Measurements from ENCODE around the gene PRELID2. TPM values are rescaled to one million over a fixed set of nuclear protein-coding genes. Genes with fewer than 3 reads are reported as not detected.
"Not testable (repeated sequence)": the region's sequence is repeated elsewhere in the genome, so short reads cannot be mapped to it uniquely, and the experiment has no call there.

Gene PRELID2
- total RNA-seq, 4 donors from 2014 or later, result 21.8 to 54.5 (median 34.4) TPM

DNA sequence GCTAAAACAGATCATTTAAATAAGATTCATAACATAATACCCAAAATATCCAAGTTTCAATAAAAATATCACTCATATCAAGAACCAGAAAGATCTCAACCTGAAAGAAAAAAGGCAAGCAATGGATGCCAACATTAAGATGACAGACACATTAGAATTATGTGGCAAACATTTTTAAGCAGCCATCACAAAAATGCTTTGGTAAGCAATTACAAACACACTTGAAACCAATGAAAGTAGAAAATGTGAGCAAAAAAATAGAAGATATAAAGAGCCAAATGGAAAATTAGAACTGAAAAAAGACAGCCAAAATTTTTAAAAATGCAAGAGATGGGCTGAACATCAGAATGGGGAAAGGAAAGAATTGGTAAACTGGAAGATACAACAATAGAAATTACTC, 96.9 kb downstream of the PRELID2 start:
- Histone ChIP-seq H3K4me3 (no peak overlapping the region), H3K36me3 (no peaks in the 10 kb centered on the region), H3K9me3 (no peaks in the 10 kb centered on the region), H3K27ac (no peak overlapping the region), H3K27me3 (no peaks in the 10 kb centered on the region), H3K4me1 (no peaks in the 10 kb centered on the region)
- TF ChIP-seq, protein P1, sequence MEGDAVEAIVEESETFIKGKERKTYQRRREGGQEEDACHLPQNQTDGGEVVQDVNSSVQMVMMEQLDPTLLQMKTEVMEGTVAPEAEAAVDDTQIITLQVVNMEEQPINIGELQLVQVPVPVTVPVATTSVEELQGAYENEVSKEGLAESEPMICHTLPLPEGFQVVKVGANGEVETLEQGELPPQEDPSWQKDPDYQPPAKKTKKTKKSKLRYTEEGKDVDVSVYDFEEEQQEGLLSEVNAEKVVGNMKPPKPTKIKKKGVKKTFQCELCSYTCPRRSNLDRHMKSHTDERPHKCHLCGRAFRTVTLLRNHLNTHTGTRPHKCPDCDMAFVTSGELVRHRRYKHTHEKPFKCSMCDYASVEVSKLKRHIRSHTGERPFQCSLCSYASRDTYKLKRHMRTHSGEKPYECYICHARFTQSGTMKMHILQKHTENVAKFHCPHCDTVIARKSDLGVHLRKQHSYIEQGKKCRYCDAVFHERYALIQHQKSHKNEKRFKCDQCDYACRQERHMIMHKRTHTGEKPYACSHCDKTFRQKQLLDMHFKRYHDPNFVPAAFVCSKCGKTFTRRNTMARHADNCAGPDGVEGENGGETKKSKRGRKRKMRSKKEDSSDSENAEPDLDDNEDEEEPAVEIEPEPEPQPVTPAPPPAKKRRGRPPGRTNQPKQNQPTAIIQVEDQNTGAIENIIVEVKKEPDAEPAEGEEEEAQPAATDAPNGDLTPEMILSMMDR (IDR thresholded peaks at IDR 0.05), result no peak
- TF ChIP-seq POLR2A (IDR thresholded peaks at IDR 0.05), result no peak
- intact Hi-C loops (cut with DNase I; ENCODE audit: low total_unique reads), result no loop called here
- DNase-seq, result no peak

GRCh38 chr5:145737578-145737977, 97.6 kb downstream of the PRELID2 start:
- Histone ChIP-seq H3K36me3 (no peaks in the 10 kb centered on the region), H3K4me3 (no peak overlapping the region), H3K4me1 (no peaks in the 10 kb centered on the region), H3K9me3 (no peaks in the 10 kb centered on the region), H3K27ac (no peak overlapping the region), H3K27me3 (no peaks in the 10 kb centered on the region)
- TF ChIP-seq POLR2A (IDR thresholded peaks at IDR 0.05), result no peak
- TF ChIP-seq, protein P1 (IDR thresholded peaks at IDR 0.05), result no peak
- intact Hi-C loops (cut with DNase I; ENCODE audit: low total_unique reads), result no loop called here
- DNase-seq, result no peak

DNA sequence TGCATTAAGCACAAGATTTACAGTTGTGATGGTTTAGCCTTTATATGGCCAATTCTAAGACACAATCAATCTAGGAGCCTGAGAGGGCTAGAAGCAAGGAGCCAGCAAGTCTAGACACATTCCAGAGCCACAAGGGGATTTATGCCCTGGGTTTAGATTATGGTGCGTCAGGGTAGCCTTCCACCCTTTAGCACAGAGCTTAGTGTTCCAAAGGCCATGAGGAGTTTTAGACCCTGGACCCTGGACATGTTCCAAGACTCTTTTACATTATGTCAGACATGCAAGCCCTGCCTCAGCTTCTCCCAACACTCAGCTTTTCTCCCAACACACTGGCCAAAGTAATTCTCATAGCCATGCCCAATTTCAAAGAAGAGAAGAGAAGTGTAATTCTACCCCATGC, 105.2 kb downstream of the PRELID2 start:
- H3K4me1 ChIP-seq; DNase-seq; H3K36me3 ChIP-seq; intact Hi-C loops (cut with DNase I; ENCODE audit: low total_unique reads); H3K4me3 ChIP-seq; H3K27me3 ChIP-seq; H3K27ac ChIP-seq; H3K9me3 ChIP-seq: not testable (repeated sequence)

GRCh38 chr5:145723516-145723915, 111.6 kb downstream of the PRELID2 start:
- H3K27ac ChIP-seq, result no peak overlapping the region

GRCh38 chr5:145718956-145719355, 116.2 kb downstream of the PRELID2 start:
- intact Hi-C loops (cut with DNase I; ENCODE audit: low total_unique reads), result no loop called here
- Histone ChIP-seq H3K4me3 (no peak overlapping the region), H3K27me3 (no peaks in the 10 kb centered on the region), H3K36me3 (no peaks in the 10 kb centered on the region), H3K9me3 (no peaks in the 10 kb centered on the region), H3K4me1 (no peaks in the 10 kb centered on the region), H3K27ac (no peak overlapping the region)
- TF ChIP-seq, protein P1 (IDR thresholded peaks at IDR 0.05), result no peak
- TF ChIP-seq POLR2A (IDR thresholded peaks at IDR 0.05), result no peak
- DNase-seq, result no peak

More at GRCh38 chr5:145723516-145723915, 111.6 kb downstream of the PRELID2 start:
- TF ChIP-seq, protein P1 (IDR thresholded peaks at IDR 0.05), result no peak
- no peak for TF ChIP-seq POLR2A (IDR thresholded peaks at IDR 0.05)
- no peak for DNase-seq
- H3K4me1 ChIP-seq, result no peaks in the 10 kb centered on the region
- H3K9me3 ChIP-seq, result peaks cover 0 to 4% of the 10 kb centered on the region in 2 donors
- H3K27me3 ChIP-seq, result no peaks in the 10 kb centered on the region
- no peak overlapping the region for H3K4me3 ChIP-seq
- intact Hi-C loops (cut with DNase I; ENCODE audit: low total_unique reads), result no loop called here
- H3K36me3 ChIP-seq, result no peaks in the 10 kb centered on the region

GRCh38 chr5:145715412-145715811, 119.7 kb downstream of the PRELID2 start:
- TF ChIP-seq, protein P1 (IDR thresholded peaks at IDR 0.05), result no peak
- no peak for TF ChIP-seq POLR2A (IDR thresholded peaks at IDR 0.05)
- H3K36me3 ChIP-seq, result no peaks in the 10 kb centered on the region
- no peak overlapping the region for H3K4me3 ChIP-seq
- intact Hi-C loops (cut with DNase I; ENCODE audit: low total_unique reads), result no loop called here
- no peak overlapping the region for H3K27ac ChIP-seq
- H3K9me3 ChIP-seq, result no peaks in the 10 kb centered on the region
- H3K4me1 ChIP-seq, result no peaks in the 10 kb centered on the region
- H3K27me3 ChIP-seq, result no peaks in the 10 kb centered on the region
- no peak for DNase-seq

All from uterus (tissue), 4 donors.